Activated CD8-positive, alpha-beta memory T cell treated with anti-CD3 and anti-CD28 coated beads, Interleukin-2, amount 50 U/mL, for 4 hours (primary cell): ENCODE results near the gene DSE.

ENCODE experiments used
- DNase-seq: peaks from one replicate; pipeline ENCODE4 v3.0.0-alpha.2; 2020

The DSE gene

DNA sequence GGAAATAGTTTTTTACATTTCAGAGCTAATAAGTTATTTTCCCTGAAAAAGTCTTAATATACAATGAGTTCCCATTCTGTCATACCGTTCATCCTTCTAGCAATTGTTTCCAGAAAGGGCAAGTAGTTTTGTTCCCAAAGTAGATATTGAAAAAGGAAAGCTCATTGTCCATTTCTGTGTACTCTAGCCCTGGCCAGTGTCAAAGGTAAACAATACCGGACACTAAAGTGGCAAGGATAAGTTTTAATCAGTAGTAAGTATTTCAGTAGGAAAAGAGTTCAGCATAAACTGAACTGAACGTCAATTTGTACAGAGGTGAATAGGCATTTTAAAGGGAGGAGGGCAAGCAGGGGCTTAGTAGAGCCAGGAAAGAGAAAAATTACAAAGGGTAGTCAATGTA is 46.9 kb downstream of the DSE start:
- no peak for DNase-seq

DNA sequence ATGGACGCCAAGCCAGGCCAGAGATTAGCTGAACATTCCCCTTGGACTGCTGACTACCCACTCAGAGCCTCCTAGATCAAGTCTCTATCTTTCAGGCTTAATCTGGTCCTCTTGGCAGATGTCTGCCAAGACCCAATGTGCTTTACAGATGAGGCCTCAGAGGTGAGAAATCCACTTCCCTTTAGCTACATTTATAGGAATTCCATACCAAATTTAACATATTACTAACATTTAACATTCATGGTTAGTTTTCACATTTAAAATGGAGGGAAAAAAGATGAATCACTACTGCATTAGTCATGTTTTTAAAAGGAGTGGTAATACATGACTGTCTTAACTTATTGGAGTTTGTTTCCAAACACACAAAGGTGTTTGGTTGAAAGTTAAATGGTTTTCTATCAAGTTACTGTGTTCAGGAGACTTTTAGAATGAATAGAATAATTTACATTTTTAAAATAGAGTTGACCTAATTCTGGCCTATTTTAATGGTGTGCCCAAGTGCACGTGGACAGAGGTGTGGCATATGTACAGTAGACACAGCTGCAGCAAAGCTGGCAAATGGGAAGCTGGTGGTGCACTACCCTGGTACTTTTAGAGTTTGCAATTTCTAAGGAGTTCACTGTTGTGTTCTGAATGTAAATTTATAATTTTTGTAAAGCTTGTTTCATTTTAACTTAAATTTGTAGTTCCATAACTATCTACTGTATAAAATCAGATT is 48.5 kb downstream of the DSE start:
- no peak for DNase-seq

DNA sequence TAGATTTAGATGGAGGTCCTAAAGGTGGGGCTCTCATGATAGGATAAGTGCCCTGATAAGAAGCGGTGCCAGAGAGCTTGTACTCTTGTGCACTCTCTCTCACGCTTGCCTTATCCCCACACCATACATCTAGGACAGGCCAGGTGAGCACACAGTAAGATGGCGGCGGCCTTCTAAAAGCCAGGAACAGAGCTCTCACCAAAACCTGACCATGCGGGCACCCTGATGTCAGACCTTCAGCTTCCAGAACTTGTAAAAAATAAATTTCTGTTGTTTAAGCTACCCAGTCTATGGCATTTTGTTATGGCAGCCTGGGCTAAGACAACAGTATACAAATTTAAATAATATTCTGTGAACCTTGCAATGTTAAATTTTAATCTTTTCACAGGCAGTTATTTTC is 49.6 kb downstream of the DSE start:
- no peak for DNase-seq

DNA sequence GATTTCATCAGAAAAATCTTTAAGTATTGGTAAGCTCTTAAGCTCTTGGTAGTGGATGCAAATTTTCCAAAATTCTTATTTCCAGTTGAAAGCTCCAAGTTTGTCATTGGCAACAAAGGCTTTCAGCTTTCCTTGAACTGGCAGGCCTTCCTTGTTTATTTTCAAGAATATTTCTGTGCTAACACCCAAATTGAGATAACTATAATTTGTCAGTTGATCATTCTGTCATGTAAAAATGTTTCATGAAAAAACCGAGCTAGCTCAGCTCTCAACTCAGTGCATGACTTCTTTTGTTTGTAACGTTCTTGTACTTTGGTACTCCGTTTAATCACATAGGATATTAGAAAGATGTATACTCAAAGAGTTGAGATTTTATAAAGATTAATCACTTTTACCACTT is 51.5 kb downstream of the DSE start:
- no peak for DNase-seq

DNA sequence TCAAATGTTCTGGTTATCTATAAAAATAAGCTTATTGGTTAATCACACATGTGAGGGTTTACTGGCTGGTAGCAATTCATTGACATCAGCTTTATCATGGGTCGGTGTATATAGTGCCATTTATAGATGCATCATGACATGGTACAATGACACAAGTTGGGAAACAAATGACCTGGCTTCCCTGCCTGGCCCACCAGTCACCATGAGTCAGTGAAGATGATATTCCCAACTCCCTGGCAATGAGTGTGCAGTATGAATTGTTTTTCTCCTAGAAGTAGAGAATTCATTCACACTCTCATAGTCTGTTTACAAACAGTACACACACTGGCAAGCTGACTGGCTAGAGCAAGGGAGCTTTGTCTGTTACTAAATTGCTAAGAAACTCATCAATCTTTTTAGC is 53.3 kb downstream of the DSE start:
- no peak for DNase-seq

DNA sequence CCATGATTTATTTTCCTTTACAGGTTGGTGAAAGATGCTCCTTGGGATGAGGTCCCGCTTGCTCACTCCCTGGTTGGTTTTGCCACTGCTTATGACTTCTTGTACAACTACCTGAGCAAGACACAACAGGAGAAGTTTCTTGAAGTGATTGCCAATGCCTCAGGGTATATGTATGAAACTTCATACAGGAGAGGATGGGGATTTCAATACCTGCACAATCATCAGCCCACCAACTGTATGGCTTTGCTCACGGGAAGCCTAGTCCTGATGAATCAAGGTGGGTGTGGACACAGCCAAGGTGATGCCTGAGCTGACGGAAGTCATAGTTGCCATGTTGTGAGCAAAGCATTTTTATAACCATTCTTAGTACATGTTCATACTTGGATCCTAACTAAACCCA is 55.8 kb downstream of the DSE start:
- no peak for DNase-seq

DNA sequence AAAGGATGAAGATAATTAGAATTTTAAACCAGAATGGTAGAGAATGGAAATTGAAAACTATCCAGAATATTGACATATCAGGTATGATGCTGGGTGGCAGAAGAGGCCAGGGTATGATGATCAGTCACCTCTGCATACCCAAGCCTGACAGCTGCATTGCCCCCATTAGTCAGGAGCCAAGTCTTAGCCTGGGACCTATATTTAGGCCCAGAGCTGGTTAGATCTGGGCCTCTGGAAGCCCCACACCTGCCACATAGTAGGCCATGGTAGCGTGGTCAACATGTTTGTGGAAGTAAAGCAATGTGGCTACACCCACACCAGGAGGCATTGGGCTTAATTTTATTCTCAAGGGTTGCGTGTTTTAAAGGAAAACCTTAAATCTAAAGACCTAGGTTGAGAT is 58.4 kb downstream of the DSE start:
- no peak for DNase-seq

DNA sequence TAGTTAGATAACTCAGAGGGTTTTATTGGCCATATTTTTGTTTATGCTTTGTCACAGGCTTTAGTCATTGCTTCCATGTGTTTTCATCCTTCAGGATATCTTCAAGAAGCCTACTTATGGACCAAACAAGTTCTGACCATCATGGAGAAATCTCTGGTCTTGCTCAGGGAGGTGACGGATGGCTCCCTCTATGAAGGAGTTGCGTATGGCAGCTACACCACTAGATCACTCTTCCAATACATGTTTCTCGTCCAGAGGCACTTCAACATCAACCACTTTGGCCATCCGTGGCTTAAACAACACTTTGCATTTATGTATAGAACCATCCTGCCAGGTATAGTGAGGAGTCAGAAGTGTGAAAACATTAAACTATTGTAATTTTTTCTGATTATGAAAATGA is 60.1 kb downstream of the DSE start:
- DNase-seq = no peak

DNA sequence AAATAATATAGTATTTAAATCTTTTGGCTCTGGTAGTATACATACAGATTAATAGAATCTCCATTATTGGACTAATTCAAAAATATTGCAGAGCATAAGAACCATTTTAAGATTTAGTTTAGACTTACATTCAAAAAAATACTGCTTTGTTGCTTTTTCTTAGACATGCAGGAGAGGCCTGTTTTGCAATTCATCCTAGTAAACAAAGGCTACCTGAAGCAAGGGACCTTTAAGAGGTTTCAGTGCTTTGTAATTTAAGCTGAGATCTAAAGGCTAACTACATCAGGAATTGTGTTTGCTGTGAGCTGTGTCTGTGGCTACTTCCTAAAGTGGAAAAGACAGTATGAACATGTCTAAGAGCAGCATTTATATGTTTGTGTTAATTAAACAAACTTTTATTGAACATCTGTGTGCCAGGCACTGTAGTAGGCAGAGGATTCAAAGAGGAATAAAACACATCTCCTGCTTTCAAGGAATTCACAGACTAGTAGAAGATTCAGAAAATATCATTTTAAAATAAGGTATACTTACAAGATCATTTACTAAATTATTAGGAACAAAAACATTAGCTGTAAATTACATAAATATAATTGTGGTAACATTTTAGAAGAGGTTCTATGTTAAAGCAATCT is 61.3 kb downstream of the DSE start:
- no peak for DNase-seq

DNA sequence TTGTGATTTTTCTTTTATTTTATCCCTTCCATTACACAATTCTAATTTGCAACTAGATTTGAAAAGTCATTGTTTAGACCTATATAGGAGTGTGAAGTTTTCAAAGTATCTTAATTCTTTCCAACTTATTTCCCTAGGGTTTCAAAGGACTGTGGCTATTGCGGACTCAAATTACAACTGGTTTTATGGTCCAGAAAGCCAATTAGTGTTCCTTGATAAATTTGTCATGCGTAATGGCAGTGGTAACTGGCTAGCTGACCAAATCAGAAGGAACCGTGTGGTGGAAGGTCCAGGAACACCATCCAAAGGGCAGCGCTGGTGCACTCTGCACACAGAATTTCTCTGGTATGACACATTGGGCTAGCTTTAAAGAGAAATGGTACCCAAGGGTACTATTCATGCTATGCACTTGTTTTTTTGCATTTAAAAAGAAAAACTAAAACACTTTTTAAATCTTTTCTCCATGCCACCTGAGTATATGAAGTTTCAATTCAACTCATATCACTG is 62.5 kb downstream of the DSE start:
- no peak for DNase-seq

DNA sequence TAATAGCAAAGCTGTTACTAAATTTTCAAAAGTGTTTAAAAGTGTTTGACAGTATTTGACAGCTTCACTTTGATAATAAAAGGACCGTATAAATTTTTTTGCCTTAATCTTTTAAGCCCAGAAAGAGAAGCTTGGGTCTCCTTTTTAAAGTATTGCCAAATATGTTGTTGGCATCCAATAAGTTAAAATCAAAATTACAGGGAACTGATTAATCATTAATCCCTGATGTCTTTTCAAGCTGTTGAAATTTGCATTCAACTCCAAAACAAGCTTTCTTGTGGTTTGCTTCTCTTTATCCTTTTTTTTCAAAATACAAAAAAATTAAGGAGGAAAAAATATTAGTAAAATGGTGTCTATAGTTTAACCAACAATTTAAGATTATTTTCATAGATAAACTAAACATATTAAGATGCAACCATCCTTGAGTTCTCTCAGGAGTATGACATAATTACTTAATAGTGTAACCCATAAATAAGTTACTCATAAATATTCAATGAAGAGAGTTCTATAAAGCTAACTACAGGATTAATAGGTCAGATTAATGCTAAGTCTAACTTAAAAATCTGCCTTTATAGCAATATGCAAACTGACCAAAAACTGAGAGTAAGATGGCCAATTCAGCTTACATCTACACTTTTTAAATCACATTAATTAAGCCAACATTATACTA is 63.4 kb downstream of the DSE start:
- DNase-seq = no peak

DNA sequence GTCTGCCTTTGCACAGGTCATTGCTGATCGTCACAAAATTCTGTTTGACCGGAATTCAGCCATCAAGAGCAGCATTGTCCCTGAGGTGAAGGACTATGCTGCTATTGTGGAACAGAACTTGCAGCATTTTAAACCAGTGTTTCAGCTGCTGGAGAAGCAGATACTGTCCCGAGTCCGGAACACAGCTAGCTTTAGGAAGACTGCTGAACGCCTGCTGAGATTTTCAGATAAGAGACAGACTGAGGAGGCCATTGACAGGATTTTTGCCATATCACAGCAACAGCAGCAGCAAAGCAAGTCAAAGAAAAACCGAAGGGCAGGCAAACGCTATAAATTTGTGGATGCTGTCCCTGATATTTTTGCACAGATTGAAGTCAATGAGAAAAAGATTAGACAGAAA is 65.8 kb downstream of the DSE start:
- DNase-seq = no peak

DNA sequence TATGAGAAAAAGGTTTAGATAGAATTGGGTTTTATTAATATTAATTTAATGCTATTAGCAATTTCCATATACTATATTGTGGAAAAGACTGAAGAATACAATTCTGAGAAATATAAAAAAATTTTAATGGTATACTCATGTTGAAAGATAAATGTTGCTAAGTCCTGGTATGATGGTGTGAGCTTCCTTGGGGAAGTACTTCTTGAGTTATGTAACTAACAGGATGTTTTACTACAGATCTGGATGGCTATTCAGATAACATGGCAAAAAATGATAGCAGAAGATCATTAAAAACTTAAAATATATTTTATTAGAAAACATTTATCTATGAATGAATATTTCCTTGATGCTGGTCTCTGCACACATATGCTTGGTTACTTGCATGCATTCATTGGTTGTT is 66.9 kb downstream of the DSE start:
- no peak for DNase-seq

DNA sequence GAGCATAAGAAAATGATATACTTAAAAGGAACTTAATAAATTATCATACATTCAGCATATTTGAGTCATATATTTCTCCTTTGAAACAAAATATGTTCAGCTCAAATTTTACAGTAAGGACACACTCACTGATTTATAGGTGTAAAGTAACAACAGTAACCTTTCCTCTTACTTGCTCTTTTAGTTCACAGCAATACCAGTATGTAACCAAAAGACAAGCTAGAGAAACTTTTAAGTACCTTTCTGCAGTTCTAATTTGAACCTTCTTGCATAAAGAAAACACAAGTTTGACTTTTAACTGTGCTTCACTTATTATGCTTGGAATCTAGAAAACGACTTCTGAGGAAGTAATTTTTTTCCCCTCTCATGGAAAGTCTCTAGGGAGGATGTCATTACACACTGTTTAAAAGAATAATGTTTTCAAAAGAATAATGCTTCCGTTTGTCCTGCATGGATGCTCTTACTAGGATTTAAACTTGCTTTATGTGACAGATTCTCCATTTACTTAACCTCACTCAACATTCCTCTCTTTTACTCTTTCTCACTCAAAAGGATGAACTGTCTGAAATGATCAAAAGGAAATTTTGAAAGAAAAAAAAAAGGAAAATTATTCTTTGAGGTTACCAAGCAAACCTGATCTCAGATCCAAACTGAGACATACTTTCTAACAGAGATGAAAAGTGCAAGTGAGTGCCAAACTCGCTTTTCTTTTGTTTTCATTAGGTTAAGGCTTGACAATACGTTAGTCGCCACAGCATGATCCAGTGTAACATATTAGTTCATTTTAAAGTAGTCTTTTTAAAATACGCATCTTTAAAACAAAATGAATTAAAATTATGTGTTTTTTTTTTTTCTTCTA is 68.1 kb downstream of the DSE start:
- DNase-seq = no peak

DNA sequence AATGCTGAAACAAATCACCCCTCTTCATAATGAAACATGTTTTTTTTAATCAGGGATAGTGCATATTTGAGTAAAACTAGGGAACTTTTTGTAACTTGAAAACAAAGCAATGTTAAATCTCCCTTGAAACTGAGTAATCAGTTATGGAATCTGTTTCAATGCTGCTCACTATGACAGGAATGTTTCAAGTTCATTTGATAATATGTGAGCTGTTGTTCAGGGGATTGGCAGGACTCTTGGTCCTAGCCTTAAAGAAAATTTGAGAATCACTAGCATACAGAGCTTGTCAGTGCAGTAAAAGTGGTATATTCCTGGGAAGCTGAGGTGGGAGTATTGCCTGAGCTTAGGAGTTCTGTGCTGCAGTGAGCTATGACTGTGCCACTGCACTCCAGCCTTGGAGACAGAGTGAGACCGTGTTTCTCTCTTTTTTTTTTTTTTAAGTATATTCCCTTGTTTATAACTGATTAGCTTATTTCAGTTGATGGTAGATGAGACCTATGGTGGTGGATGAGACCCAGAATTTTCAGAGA is 68.8 kb downstream of the DSE start:
- no peak for DNase-seq

DNA sequence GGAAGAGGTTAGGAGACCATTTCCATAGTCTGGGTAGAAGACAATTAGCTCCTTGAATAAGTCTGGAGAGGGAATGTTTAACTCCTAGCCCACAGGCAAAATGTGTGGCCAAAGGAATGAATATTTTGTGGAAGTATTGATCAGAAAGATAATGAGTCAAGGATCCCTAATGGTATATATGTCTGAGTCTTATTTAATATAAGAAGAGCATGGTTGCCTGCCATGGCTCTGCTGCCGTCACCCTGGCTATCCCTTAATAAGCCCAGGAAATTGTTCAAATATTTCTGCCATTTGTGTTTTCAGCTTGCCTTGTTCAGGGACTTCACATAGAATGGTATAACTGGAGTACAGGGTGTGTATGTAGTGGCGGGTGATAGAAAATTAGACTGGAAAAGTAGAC is 72.4 kb downstream of the DSE start:
- DNase-seq = no peak

DNA sequence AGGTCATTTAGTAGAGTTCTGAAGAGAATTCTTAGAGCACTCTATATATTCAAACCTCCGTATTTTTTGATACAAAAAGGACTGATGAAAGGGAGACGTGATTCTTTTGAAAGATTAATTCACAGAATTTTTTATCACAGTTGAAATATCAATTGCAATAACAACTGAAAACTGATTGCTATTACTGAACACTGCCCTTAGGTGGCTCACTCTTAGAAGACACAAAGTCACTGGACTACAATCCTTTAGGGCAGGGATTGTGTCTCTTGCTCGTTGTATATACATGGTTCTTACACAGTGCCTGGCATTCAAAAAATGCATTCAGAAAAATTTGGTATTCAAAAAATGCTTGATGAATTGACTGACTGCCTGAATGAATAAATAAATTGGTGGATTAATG is 73.3 kb downstream of the DSE start:
- no peak for DNase-seq

DNA sequence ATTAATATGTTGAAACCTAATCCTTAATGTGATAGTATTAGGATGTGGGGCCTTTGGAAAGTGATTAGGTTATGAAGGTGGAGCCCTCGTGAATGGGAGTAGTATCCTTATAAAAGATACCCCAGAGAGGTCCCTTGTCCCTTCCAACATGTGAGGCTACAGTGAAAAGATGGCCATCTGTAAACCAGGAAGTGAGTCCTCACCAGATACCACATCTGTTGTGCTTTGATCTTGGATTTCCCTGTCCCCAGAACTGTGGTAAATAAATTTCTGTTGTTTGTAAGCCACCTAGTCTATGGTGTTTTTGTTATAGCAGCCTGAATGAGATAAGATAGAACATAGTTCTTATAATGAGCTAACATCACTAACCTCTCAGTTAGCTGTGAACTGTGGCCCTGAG is 73.8 kb downstream of the DSE start:
- DNase-seq = no peak

DNA sequence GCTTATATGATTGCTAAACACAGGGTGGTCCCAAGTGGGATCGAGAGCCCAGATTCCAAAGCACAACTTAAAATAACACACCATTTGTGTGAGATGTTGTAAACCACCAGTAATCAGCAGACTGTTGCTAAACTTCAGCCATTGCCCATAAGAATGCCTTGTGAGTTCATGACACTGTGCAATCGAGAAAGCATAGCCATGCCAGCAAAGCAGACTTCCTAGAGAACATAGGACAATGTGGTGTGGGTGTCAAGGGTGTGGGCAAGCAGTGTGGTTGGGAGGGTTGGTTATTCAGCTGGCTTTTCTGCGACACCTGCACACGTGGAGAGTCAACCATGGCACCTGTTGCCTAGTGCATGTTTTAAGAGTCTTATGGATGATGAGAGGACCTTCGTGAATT is 74.4 kb downstream of the DSE start:
- DNase-seq = no peak

DNA sequence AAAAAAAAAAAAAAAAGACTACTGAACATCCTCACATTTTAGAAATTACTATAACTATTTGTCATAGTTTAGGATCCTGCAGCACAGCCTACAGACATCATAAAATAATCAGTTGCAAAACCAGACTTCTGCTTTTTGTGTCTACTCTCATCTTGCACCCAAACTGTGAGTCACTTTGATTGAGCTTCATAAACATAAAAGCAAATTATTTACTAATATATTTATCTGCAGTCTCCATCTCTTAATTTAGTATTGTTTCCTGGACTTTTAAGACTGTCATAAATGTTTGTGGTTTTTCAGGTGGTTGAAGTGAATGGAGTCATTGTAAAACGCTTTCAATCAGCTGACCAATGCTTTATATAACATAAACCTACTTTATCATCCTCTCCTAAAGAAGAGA is 75.7 kb downstream of the DSE start:
- DNase-seq = no peak

DNA sequence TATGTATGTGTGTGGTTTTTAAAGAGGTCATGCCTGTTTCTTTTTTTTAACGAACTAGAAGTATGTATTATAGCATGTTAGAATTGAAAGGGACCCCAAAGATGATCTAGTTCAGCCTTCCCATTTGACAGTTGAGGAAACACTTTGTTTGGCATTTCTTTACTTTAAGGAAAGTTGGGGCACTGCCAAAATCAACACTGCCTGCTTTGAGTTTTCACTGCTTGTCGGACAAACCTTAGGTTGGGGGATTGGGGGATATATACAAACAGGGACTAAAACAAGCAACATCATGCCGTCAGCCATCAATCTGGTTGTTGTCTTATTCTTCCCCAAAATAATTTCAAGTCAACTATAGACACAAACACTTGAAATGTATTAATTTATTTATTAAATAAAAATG is 76.3 kb downstream of the DSE start:
- no peak for DNase-seq

DNA sequence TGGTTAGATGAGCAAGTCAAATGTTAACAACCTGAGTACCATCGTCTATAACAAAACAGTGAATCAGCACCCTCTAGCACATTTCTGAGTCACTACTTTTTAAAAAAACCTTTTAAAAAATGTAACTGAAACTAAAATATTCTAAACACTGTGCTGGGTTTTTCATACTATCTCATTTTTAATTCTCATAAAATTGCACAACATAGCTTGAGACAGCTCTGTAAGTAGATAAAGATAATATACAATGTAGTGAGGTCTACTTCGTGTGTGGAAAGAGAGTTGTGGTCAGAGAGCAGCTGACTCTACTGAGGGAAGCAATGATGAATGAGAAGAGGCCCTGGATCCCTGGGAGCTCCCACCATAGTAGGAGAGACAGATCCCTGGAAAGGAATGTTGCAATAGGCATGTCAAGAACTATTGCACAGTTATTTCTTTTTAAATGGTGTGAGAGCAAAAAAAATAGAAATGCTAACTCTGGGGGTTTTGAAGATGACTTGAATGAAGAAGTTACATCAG is 76.8 kb downstream of the DSE start:
- no peak for DNase-seq

DNA sequence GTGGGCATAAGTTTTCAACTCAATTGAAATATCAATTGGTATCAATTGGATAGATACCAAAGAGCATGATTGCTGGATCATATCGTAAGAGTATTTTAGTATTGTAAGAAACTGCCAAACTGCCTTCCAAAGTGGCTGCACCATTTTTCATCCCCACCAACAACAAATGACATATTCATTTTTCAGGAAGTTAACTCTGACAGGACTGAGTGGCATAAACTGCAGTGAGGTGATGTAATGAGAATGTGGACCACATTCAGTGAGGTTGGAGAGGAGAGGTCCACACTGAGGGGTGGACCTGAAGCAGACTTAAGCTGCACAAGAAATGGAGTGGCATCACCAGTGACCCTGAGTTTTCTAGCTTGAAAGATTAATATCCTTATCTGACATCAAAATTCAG is 78.8 kb downstream of the DSE start:
- DNase-seq = no peak
